HG03460 (cell line): ENCODE data around the gene BMP10.

Experiments
- ATAC-seq: cut with Tn5 transposase; IDR thresholded peaks from one replicate; pipeline ENCODE4 v1.9.1; 2021; ENCODE audit not compliant: unreplicated experiment

BMP10 gene

GRCh38 chr2:68822207-68822872 lies 48.9 kb downstream of the BMP10 start:
- ATAC-seq = no peak

GRCh38 chr2:68819556-68819955 lies 51.6 kb downstream of the BMP10 start:
- no peak for ATAC-seq

GRCh38 chr2:68817306-68817705 lies 53.9 kb downstream of the BMP10 start:
- ATAC-seq = no peak
